HL-60 (cell line): Measurements from ENCODE around the gene PLCB1.

Experiments
- CTCF ChIP-seq: IDR thresholded peaks from one replicate; pipeline ENCODE4 v1.5.1; 2011; ENCODE audit warnings: low read length, control low read depth, inconsistent platforms; ENCODE audit not compliant: insufficient read depth
- REST ChIP-seq: IDR thresholded peaks from 2 replicates; pipeline ENCODE4 v1.6.1; 2012; ENCODE audit warnings: low read depth; ENCODE audit not compliant: insufficient replicate concordance

GRCh38 chr20:8735014-8735413, 602.9 kb downstream of the PLCB1 start:
- TF ChIP-seq CTCF (no peak), REST (no peak)
